Astrocyte (in vitro differentiated cells and primary cell): ENCODE data around the gene RCVRN. TPM values are rescaled to one million over a fixed set of nuclear protein-coding genes. Genes with fewer than 3 reads are reported as not detected.

ENCODE experiments used
- DNase-seq: peaks from one replicate; pipeline ENCODE4 v3.0.0-alpha.2; 2010; ENCODE audit warnings: low read depth
- FAIRE-seq: peaks from 2 replicates; lab custom pipeline; 2011; peaks lifted over from hg19 to GRCh38; lab: Jason Lieb, UNC
- H2AFZ ChIP-seq: 2 replicates; pipeline ENCODE4 v1.6.0; 2012; ENCODE audit warnings: low read depth, low read length, inconsistent platforms
- H3K27ac ChIP-seq: 2 replicates; pipeline ENCODE4 v1.5.1; 2011; ENCODE audit warnings: low read depth, low read length, inconsistent platforms
- H3K27me3 ChIP-seq: 2 replicates; pipeline ENCODE4 v1.6.0; 2011; ENCODE audit warnings: low read length, inconsistent platforms; ENCODE audit not compliant: insufficient read depth
- H3K36me3 ChIP-seq: 2 replicates; pipeline ENCODE4 v1.5.1; 2011; ENCODE audit warnings: low read length, inconsistent platforms; ENCODE audit not compliant: insufficient read depth
- H3K4me1 ChIP-seq: 2 replicates; pipeline ENCODE4 v1.5.1; 2011; ENCODE audit warnings: low read length, inconsistent platforms; ENCODE audit not compliant: insufficient read depth
- H3K4me2 ChIP-seq: 2 replicates; pipeline ENCODE4 v1.6.0; 2012; ENCODE audit warnings: low read length, inconsistent platforms
- H3K4me3 ChIP-seq: 2 replicates; pipeline ENCODE4 v1.5.1; 2011; ENCODE audit warnings: low read depth, mild to moderate bottlenecking, low read length, inconsistent platforms; ENCODE audit not compliant: insufficient read depth
- H3K79me2 ChIP-seq: 2 replicates; pipeline ENCODE4 v1.6.0; 2012; ENCODE audit warnings: mild to moderate bottlenecking, low read length, inconsistent platforms; ENCODE audit not compliant: insufficient read depth
- H3K9ac ChIP-seq: 2 replicates; pipeline ENCODE4 v1.6.0; 2012; ENCODE audit warnings: mild to moderate bottlenecking, low read length, inconsistent platforms
- H3K9me3 ChIP-seq: 2 replicates; pipeline ENCODE4 v1.5.1; 2012; ENCODE audit warnings: low read depth, mild to moderate bottlenecking, low read length, inconsistent platforms; ENCODE audit not compliant: insufficient read depth
- H4K20me1 ChIP-seq: 2 replicates; pipeline ENCODE4 v1.6.0; 2012; ENCODE audit warnings: low read length, inconsistent platforms; ENCODE audit not compliant: insufficient read depth
- H3K27ac Mint-ChIP-seq: one replicate; pipeline ENCODE4 v1.8.0; 2021; ENCODE audit warnings: mild to moderate bottlenecking, mixed read lengths; ENCODE audit not compliant: unreplicated experiment
- H3K27me3 Mint-ChIP-seq: one replicate; pipeline ENCODE4 v1.8.0; 2021; ENCODE audit warnings: low read depth, mixed read lengths; ENCODE audit not compliant: unreplicated experiment
- H3K36me3 Mint-ChIP-seq: one replicate; pipeline ENCODE4 v1.8.0; 2021; ENCODE audit warnings: low read depth, mixed read lengths; ENCODE audit not compliant: unreplicated experiment
- H3K4me1 Mint-ChIP-seq: one replicate; pipeline ENCODE4 v1.8.0; 2021; ENCODE audit warnings: low read depth, mixed read lengths; ENCODE audit not compliant: unreplicated experiment
- H3K4me3 Mint-ChIP-seq: one replicate; pipeline ENCODE4 v1.8.0; 2021; ENCODE audit warnings: mild to moderate bottlenecking, moderate library complexity, mixed read lengths; ENCODE audit not compliant: unreplicated experiment
- H3K9me3 Mint-ChIP-seq: one replicate; pipeline ENCODE4 v1.8.0; 2021; ENCODE audit warnings: mild to moderate bottlenecking, mixed read lengths; ENCODE audit not compliant: unreplicated experiment
- CTCF ChIP-seq: IDR thresholded peaks from 2 replicates; pipeline ENCODE4 v1.5.1; 2011; ENCODE audit warnings: low read depth, mild to moderate bottlenecking, inconsistent platforms, low read length, moderate library complexity; ENCODE audit not compliant: insufficient read depth
- EZH2 ChIP-seq: IDR thresholded peaks from 2 replicates; pipeline ENCODE4 v1.6.1; 2012; ENCODE audit warnings: mild to moderate bottlenecking, low read length, inconsistent platforms; ENCODE audit not compliant: insufficient read depth
- total RNA-seq: library from RNA; stranded (reverse); gene quantifications from 2 replicates; pipeline ENCODE4 v1.2.1, GENCODE V29; 2021

The RCVRN gene
- total RNA-seq, 1 donor from 2014 or later: not detected

GRCh38 chr17:9932491-9932890 is 27.4 kb upstream of the RCVRN start:
- H3K27me3 Mint-ChIP-seq: peaks cover 2% of the 10 kb centered on the region
- DNase-seq: no peak
- no peak overlapping the region for H3K4me3 Mint-ChIP-seq
- Histone ChIP-seq H2AFZ (no peak overlapping the region), H3K4me2 (no peak overlapping the region), H3K27me3 (peaks cover 8% of the 10 kb centered on the region), H3K36me3 (no peaks in the 10 kb centered on the region), H3K4me1 (no peaks in the 10 kb centered on the region), H3K79me2 (no peaks in the 10 kb centered on the region), H3K27ac (no peak overlapping the region), H3K9ac (no peak overlapping the region), H3K4me3 (no peak overlapping the region), H3K9me3 (no peaks in the 10 kb centered on the region), H4K20me1 (no peaks in the 10 kb centered on the region)
- H3K27ac Mint-ChIP-seq: peak overlapping the region; percentile 69
- H3K4me1 Mint-ChIP-seq: peaks cover 9% of the 10 kb centered on the region
- no peaks in the 10 kb centered on the region for H3K36me3 Mint-ChIP-seq
- TF ChIP-seq CTCF (no peak), EZH2 (no peak)
- no peaks in the 10 kb centered on the region for H3K9me3 Mint-ChIP-seq
- FAIRE-seq: no peak

GRCh38 chr17:9931144-9931741 is 26.2 kb upstream of the RCVRN start:
- H3K27ac ChIP-seq: no peak overlapping the region

More at GRCh38 chr17:9931144-9931741, 26.2 kb upstream of the RCVRN start:
- no peaks in the 10 kb centered on the region for H4K20me1 ChIP-seq
- no peaks in the 10 kb centered on the region for H3K4me1 ChIP-seq
- no peak overlapping the region for H3K4me3 ChIP-seq
- no peak overlapping the region for H3K9ac ChIP-seq
- DNase-seq: no peak
- H3K27ac Mint-ChIP-seq: no peak overlapping the region
- H3K27me3 ChIP-seq: peaks cover 8% of the 10 kb centered on the region
- peaks cover 9% of the 10 kb centered on the region for H3K4me1 Mint-ChIP-seq
- H2AFZ ChIP-seq: no peak overlapping the region
- H3K4me3 Mint-ChIP-seq: no peak overlapping the region
- TF ChIP-seq EZH2 (no peak), CTCF (no peak)
- no peaks in the 10 kb centered on the region for H3K9me3 ChIP-seq
- no peaks in the 10 kb centered on the region for H3K9me3 Mint-ChIP-seq
- no peaks in the 10 kb centered on the region for H3K36me3 Mint-ChIP-seq
- no peak for FAIRE-seq
- peaks cover 3% of the 10 kb centered on the region for H3K27me3 Mint-ChIP-seq
- H3K36me3 ChIP-seq: no peaks in the 10 kb centered on the region
- H3K79me2 ChIP-seq: no peaks in the 10 kb centered on the region
- H3K4me2 ChIP-seq: no peak overlapping the region
